ENCODE results near the gene EDRF1.

The EDRF1 gene

DNA sequence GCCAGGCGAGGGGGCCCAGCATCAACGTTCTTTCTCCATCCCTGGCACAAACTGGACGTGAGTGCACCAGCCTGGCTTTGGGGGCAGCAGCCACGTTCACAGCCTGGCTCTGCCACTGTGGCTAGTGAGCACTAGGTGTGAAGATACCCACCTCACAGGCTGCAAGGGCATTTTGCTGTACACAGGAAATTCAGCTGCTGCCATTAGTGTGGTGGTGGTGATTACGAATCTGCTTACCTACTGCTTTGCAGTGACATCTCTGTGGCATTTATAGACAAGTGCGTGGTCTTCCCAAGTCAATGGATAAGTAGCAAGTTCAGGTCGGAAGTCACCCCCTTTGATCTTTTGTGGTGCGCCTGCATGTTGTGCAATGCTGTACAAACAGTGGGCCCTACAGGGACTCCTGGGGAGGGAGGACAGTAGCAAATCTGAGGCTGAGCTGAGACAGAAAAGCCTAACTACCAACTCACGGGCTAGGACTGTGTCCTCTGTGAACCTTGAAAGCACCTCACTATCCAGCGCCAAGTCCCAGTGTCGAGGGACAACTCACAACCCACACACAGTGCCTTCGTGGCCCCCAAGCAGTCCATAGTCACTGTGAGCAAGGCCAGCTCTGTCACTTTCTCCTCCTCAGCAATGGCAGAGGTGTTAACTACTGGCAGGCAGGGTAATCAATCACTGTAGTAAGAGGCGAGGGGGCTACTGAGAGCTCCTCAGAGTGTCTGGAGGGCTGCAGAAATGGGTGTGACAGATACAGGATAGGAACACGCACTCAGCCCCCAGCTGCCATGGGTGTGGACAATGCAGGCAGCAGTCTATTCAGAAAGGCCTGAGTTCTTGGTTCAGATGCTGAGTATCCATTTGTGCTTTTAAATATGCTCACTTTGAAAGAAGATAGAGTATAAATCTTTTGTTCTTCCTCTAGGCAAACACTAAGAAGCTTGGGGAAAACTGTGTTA is 73.1 kb downstream of the EDRF1 start:
- ChIA-PET CTCF (interaction anchor here (0.8 to 1.7 kb wide), 2 partner anchors 9 to 24 kb away, joined by 3 to 6 read pairs; no protein-coding TSS in a partner anchor), POLR2A (no interaction called here)
- DNase-seq (ENCODE audit: extremely low spot score) = no peak
- TF ChIP-seq, protein P1, sequence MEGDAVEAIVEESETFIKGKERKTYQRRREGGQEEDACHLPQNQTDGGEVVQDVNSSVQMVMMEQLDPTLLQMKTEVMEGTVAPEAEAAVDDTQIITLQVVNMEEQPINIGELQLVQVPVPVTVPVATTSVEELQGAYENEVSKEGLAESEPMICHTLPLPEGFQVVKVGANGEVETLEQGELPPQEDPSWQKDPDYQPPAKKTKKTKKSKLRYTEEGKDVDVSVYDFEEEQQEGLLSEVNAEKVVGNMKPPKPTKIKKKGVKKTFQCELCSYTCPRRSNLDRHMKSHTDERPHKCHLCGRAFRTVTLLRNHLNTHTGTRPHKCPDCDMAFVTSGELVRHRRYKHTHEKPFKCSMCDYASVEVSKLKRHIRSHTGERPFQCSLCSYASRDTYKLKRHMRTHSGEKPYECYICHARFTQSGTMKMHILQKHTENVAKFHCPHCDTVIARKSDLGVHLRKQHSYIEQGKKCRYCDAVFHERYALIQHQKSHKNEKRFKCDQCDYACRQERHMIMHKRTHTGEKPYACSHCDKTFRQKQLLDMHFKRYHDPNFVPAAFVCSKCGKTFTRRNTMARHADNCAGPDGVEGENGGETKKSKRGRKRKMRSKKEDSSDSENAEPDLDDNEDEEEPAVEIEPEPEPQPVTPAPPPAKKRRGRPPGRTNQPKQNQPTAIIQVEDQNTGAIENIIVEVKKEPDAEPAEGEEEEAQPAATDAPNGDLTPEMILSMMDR (IDR thresholded peaks at IDR 0.05; ENCODE audit: control extremely low read depth, extremely low read depth, low read depth, missing control alignments) = no peak

DNA sequence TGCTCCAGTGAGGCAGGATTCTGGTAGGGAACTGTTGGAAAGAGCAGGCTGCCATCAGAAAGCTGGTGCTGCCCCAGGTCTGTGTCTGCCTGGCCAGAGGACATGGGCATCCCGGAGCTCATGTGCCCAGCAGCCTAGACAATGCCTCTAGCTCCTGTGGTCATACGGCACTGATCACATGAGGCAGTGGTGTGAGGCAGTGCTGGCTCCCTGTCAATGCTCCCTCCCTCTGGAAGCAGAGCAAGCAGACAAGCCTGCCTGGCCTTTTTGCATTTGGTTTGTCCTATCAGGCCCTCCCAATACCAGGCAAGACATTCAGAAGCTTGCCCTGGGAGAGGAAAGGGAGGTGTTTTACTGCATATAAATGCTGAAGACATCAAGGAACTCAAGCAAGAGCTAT is 75.6 kb downstream of the EDRF1 start:
- TF ChIP-seq, protein P1 (IDR thresholded peaks at IDR 0.05; ENCODE audit: control extremely low read depth, extremely low read depth, low read depth, missing control alignments) = no peak
- POLR2A ChIA-PET = no interaction called here
- no peak for DNase-seq (ENCODE audit: extremely low spot score)
- CTCF ChIA-PET = interaction anchor here (1.0 to 1.3 kb wide), 3 partner anchors 9 to 12 kb away, joined by 3 to 4 read pairs (median 4); no protein-coding TSS in a partner anchor

DNA sequence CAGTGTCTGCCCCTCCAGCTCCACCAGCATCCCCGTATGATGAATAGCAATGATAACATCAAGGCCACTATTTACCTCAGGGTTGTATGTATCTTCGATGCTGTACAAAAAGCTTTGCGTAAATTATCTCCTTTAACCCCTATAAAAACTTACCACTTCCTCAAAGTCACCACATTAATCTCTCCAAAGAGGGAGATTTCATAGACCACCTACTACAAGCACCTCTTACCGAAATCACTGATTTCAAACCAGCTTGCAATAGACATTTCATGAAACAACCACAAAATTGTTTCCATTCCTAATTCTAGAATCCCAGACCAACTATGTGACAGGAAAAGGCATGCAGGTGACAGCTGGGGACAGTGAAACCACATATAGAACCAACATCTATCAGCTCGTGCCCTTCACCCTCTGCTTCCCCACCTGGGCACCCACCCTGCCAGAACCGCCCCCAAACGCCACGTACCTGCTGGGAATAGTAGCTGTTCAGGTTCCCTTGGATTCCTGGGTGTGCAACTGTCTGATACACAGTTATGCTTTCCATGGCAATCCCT is 76.2 kb downstream of the EDRF1 start:
- TF ChIP-seq, protein P1 (IDR thresholded peaks at IDR 0.05; ENCODE audit: control extremely low read depth, extremely low read depth, low read depth, missing control alignments) = no peak
- no peak for DNase-seq (ENCODE audit: extremely low spot score)
- ChIA-PET POLR2A (no interaction called here), CTCF (interaction anchor here (1.0 to 1.6 kb wide), 3 partner anchors 8 to 30 kb away, joined by 3 to 4 read pairs (median 4); no protein-coding TSS in a partner anchor)

DNA sequence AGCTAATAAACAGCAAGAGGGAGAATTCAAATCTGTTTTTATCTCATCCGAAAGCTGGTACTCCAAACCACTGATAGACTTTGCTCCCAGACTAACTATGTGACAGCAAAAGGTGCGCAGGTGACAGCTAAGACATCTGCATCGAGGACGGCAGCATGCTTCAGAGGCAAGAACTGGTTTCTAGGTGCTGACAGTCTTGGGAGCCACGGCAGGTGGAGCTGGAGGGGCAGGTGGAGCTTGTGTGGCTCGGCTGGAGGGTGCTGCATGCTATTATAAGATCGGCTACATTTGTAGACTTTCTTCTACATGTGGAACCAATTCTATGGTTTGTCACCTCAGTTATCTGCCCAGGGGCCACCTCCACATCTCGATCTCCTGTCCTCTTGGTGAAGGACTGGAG is 77.9 kb downstream of the EDRF1 start:
- ChIA-PET CTCF (interaction anchor here (1.2 to 3.3 kb wide), 3 partner anchors 13 to 38 kb away, joined by 3 to 10 read pairs (median 4); no protein-coding TSS in a partner anchor), POLR2A (no interaction called here)
- TF ChIP-seq, protein P1 (IDR thresholded peaks at IDR 0.05; ENCODE audit: control extremely low read depth, extremely low read depth, low read depth, missing control alignments) = no peak
- DNase-seq (ENCODE audit: extremely low spot score) = no peak

DNA sequence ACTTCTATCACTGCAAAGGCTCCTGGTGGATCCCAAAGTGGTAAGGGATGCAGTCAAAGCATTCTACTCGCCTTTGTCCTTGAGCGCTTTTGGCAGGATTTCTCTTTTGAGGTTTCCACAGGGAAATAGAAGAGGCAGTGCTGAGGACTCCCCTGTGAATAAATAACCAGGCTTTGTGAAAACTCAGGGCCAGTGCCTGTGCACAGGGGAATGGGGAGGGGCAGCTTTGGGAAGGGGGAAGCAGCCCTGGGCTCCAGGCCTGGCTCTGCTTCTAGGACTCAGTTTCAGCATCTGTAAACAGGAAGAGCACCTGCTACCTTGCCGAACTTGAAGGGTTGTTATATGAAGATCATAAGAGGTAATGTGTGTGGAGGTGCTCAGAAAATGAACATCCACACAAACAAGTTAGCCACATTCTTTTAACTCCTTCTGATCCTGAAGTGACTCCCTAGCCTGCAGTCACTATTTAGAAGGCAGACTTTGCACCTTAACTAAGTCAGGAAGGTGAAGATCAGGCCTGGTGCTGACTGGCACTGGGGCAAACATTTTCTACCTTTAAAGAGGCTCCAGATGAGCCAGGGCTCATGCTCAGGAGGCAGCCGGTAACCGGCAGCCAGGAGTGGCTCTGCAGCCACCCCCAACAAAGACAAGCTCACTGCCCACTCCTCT is 78.6 kb downstream of the EDRF1 start:
- DNase-seq (ENCODE audit: extremely low spot score) = no peak
- ChIA-PET POLR2A (no interaction called here), CTCF (interaction anchor here (3.3 kb wide), 1 partner anchor 14 kb away, joined by 10 read pairs; no protein-coding TSS in a partner anchor)
- TF ChIP-seq, protein P1 (IDR thresholded peaks at IDR 0.05; ENCODE audit: control extremely low read depth, extremely low read depth, low read depth, missing control alignments) = no peak
